ENCODE results near the gene MAP2K2. TPM values are rescaled to one million over a fixed set of nuclear protein-coding genes. Genes with fewer than 3 reads are reported as not detected.

The MAP2K2 gene
- total and polyA plus RNA-seq, 9 of the 15 experiments (the other 6 are each of a cell fraction or from before 2014, with no cell fraction given): 1.0 to 151 (median 58.3) TPM

GRCh38 chr19:4057931-4058692 lies 65.8 kb downstream of the MAP2K2 start (continued):
- TF ChIP-seq ZNF224 (CRISPR knock-in tag; IDR thresholded peaks at IDR 0.05): no peak
- no peak for TF ChIP-seq ZSCAN29 (IDR thresholded peaks at IDR 0.05)
- TF ChIP-seq MEIS2 (IDR thresholded peaks at IDR 0.05; ENCODE audit: partially characterized antibody): no peak
- no peak for TF ChIP-seq ZC3H8 (IDR thresholded peaks at IDR 0.05)
- no peak for TF ChIP-seq NFIX (CRISPR knock-in tag; IDR thresholded peaks at IDR 0.05; ENCODE audit: low read depth)
- TF ChIP-seq CBX5 (IDR thresholded peaks at IDR 0.05; ENCODE audit: borderline replicate concordance, low read depth): no peak
- 0 out of 2 replicates have a peak, but pooled peaks have one; percentile 54 for TF ChIP-seq E2F5 (CRISPR knock-in tag; IDR thresholded peaks at IDR 0.05)
- TF ChIP-seq ZNF212 (CRISPR knock-in tag; IDR thresholded peaks at IDR 0.05): no peak
- TF ChIP-seq MBD1 (CRISPR knock-in tag; IDR thresholded peaks at IDR 0.05): no peak
- TF ChIP-seq ZNF444 (CRISPR knock-in tag; IDR thresholded peaks at IDR 0.05): no peak
- TF ChIP-seq NCOA6 (IDR thresholded peaks at IDR 0.05): no peak
- TF ChIP-seq XRCC5 (IDR thresholded peaks at IDR 0.05; ENCODE audit: low read depth, low read length): peak; percentile 58; the same call in 1 of the 2 replicates
- no peak for TF ChIP-seq HMGXB4 (CRISPR knock-in tag; IDR thresholded peaks at IDR 0.05)
- 0 out of 2 replicates have a peak, but pooled peaks have one; percentile 14 for TF ChIP-seq ATF7 (IDR thresholded peaks at IDR 0.05)
- TF ChIP-seq DMBX1 (CRISPR knock-in tag; IDR thresholded peaks at IDR 0.05; ENCODE audit: borderline replicate concordance): 0 out of 2 replicates have a peak, but pooled peaks have one; percentile 28
- TF ChIP-seq PPARD (CRISPR knock-in tag; IDR thresholded peaks at IDR 0.05): no peak
- no peak for TF ChIP-seq ZFX (CRISPR knock-in tag; IDR thresholded peaks at IDR 0.05)
- peak; percentile 89 for TF ChIP-seq DPF2 (IDR thresholded peaks at IDR 0.05)
- no peak for TF ChIP-seq TSC22D4 (tag; IDR thresholded peaks at IDR 0.05)
- no peak for TF ChIP-seq FOXJ3 (CRISPR knock-in tag; IDR thresholded peaks at IDR 0.05)
- TF ChIP-seq PCBP1 (IDR thresholded peaks at IDR 0.05; ENCODE audit: low read depth, low read length, poor library complexity, severe bottlenecking): peak; percentile 83
- no peak for TF ChIP-seq TRIM28 (IDR thresholded peaks at IDR 0.05)
- 0 out of 2 replicates have a peak, but pooled peaks have one; percentile 15 for TF ChIP-seq MYC (IDR thresholded peaks at IDR 0.05; ENCODE audit: low read depth, low read length)
- no peak for TF ChIP-seq MYC (CRISPR knock-in tag; IDR thresholded peaks at IDR 0.05; ENCODE audit: borderline replicate concordance, low read depth)
- peak; percentile 97 for TF ChIP-seq FOSL1 (tag; conservative IDR thresholded peaks at IDR 0.05)
- 0 out of 4 replicates have a peak, but pooled peaks of 1 of the 2 experiments have one; percentile 7 for TF ChIP-seq RAD21 (CRISPR knock-in tag; conservative IDR thresholded peaks at IDR 0.05 in 1 of 2, IDR thresholded peaks at IDR 0.05 in 1 of 2)
